ENCODE results near the gene ELMO1.
A peak's percentile ranks its signal among the peaks of the same experiment; 100 is the strongest.

Gene ELMO1

GRCh38 chr7:37429435-37429791 lies 19.3 kb downstream of the ELMO1 start:
- no peak for DNase-seq

GRCh38 chr7:37428681-37429434 lies 19.8 kb downstream of the ELMO1 start:
- DNase-seq = no peak

- no peak for DNase-seq
Measured at GRCh38 chr7:37427276-37427940, 21.3 kb downstream of the ELMO1 start.

- DNase-seq = no peak
Measured at GRCh38 chr7:37425498-37425897, 23.2 kb downstream of the ELMO1 start.

- no peak for DNase-seq
Measured at GRCh38 chr7:37424995-37425394, 23.7 kb downstream of the ELMO1 start.

GRCh38 chr7:37424521-37424920 lies 24.1 kb downstream of the ELMO1 start:
- no peak for DNase-seq

GRCh38 chr7:37421861-37422500 lies 26.7 kb downstream of the ELMO1 start:
- no peak for DNase-seq

- no peak for DNase-seq
Measured at GRCh38 chr7:37420946-37421695, 27.5 kb downstream of the ELMO1 start.

GRCh38 chr7:37419496-37419895 lies 29.2 kb downstream of the ELMO1 start:
- no peak for DNase-seq

- DNase-seq = no peak
Measured at GRCh38 chr7:37418381-37418780, 30.3 kb downstream of the ELMO1 start.

- no peak for DNase-seq
Measured at GRCh38 chr7:37417107-37417474, 31.6 kb downstream of the ELMO1 start.

GRCh38 chr7:37416378-37417106 lies 32.1 kb downstream of the ELMO1 start:
- no peak for DNase-seq

GRCh38 chr7:37415629-37416028 lies 33.0 kb downstream of the ELMO1 start:
- DNase-seq = no peak

- no peak for DNase-seq
Measured at GRCh38 chr7:37414352-37414983, 34.2 kb downstream of the ELMO1 start.

- DNase-seq = no peak
Measured at GRCh38 chr7:37411444-37412034, 37.1 kb downstream of the ELMO1 start.

- no peak for DNase-seq
Measured at GRCh38 chr7:37410305-37411229, 38.1 kb downstream of the ELMO1 start.

- DNase-seq = no peak
Measured at GRCh38 chr7:37409461-37409860, 39.2 kb downstream of the ELMO1 start.

GRCh38 chr7:37408291-37409228 lies 40.1 kb downstream of the ELMO1 start:
- DNase-seq = peak in 1 of 2 donors; percentile 28

GRCh38 chr7:37405603-37406122 lies 43.0 kb downstream of the ELMO1 start:
- no peak for DNase-seq

All from CD4-positive, alpha-beta T cell treated with Interleukin-4 for 1 hour (primary cell).